Activated CD4-positive, alpha-beta T cell treated with anti-CD3 and anti-CD28 coated beads for 1 hour (primary cell): ENCODE data around the gene NEB.
"Not testable (repeated sequence)": the region's sequence is repeated elsewhere in the genome, so short reads cannot be mapped to it uniquely, and the experiment has no call there.

Experiments
- DNase-seq: peaks from one replicate; pipeline ENCODE4 v3.0.0-alpha.2; 2020

The NEB gene

DNA sequence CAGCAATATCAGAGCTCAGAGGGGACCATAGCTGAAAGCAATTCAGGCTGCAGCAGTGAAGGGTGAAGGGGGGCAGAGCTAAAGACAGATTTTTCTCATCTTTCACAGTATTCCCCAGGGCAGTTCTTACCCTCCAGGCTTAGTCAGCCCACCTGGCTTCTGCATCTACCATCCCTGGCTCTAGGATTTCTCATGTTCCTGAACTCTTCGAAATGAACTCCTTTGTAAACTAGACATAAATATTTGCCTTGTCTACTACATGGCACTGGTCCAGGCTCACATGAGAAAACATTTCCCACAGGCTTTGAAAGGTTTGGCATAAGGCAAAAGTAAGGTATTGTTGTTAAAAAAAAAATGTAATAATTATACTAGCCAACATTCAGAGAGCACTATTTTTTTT lies 23.6 kb upstream of the NEB start:
- no peak for DNase-seq

DNA sequence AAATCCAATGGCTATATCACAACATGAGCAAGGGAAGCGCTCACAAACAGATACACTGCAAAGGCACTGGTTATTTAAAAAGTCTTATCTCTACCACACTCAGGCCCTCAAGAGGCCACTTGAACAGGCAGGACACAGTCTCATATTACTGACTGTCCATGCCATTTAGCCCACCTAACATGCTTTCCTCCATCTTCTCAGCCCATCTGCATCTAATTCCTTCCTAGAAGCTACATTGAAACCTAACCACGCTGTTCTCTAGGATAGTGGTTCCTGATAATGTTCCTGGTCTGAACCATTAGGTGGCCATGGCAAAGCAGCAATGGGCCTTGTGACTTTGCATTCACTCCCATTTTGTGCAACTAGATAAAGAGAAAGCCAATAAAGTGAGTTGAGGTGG lies 22.5 kb upstream of the NEB start:
- DNase-seq = no peak

DNA sequence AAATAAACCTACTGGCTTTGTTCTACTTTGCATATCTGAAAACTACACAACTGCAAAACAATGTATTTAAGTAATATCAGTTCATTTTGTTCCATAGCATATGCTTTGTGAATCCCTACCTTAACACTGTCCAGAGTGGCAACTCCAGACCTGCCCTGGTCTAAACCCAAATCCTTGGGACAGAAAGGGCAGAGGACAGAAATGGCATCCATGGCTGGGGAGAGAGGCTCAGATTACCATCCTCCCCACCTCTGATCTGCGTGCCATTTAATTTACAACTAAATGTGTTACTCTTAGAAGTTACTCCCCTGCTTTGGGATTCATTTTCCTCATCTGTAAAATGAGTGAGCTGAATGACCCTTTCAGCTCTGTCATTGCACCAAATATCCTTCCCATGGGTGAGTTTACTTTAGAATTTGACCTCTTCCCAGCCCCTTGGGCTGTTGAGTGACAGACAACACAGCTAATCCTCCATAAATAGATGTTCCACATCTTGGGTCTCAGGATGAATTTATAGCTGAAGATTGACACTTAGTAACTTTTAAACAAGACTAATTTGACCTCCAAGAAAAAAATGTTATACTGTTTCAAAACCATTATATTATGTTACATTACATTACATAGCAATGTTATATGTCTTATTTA lies 20.1 kb upstream of the NEB start:
- DNase-seq = no peak

DNA sequence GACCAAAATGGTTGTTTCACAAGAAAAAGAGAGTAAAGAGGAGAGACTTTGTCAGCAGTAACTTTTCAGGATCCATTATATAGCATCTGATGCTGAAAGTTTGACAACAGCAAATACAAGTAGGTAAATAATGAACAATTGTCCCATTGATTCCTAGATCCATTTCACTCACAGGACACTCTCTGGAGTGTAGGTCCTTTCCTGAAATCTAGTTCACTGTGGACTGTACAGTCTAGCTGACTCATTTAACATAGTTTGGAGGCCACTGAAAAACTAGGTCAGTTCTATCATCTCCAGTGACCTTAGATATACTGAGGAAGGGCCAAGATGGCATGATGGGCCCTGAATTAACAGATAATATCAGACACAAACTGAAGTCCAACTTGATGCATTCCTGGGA lies 19.3 kb upstream of the NEB start:
- DNase-seq = no peak

DNA sequence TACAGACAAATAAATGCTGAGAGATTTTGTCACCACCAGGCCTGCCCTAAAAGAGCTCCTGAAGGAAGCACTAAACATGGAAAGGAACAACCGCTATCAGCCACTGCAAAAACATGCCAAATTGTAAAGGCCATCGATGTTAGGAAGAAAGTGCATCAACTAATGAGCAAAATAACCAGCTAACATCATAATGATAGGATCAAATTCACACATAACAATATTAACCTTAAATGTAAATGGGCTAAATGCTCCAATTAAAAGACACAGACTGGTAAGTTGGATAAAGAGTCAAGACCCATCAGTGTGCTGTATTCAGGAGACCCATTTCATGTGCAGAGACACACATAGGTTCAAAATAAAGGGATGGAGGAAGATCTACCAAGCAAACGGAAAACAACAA lies 11.0 kb upstream of the NEB start:
- DNase-seq = not testable (repeated sequence)

DNA sequence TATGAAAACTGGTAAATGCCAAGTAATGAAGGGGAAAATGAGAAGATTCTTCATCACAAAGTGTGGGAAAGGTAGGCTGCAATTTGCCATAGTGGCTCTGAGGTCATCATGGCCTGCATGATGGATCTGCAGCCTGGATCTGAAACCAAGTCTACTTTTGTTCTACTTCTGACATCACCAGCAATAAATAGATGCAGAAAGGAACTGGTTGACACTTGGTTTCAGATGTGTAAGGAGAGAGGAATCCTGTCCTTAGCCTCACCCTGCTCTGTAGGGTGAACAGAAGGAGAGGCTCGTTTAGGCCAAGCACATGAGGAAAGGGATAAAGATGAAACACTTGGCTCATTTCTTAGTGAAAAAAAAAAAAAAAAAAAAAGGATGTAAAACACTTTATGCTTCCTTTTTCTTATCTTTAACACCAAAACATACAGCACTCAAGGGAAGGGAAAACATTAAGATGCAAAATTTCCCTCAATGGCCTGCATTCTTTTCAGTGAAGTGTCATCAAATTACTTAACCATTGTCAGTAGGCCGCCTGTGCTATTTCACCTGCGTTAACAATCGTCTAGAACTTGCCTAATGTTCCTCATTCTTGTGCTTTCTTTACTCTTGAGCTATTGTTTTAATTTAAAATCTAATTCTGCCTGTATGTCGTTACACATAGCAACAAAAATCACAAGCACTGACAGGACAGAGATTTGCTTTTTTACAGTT lies 3.9 kb downstream of the NEB start:
- no peak for DNase-seq

DNA sequence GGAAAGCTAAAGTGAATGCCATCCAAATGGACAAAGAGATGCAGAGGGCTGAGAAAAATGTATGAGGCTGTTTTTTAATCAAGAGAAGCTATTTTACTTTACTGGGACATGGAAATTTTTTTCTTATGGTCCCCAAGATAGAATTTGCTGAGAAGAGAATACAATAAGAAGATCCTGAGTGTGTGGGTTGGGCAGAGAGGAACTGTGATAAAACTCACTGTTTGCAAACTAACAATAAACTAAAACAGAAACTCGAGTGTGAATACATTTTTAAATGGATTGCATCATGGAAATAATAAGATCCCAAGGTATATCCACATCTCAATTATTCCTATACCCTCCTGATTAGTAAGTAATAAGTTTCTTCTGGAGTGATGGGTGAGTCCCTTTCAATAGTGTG lies 4.4 kb downstream of the NEB start:
- no peak for DNase-seq

DNA sequence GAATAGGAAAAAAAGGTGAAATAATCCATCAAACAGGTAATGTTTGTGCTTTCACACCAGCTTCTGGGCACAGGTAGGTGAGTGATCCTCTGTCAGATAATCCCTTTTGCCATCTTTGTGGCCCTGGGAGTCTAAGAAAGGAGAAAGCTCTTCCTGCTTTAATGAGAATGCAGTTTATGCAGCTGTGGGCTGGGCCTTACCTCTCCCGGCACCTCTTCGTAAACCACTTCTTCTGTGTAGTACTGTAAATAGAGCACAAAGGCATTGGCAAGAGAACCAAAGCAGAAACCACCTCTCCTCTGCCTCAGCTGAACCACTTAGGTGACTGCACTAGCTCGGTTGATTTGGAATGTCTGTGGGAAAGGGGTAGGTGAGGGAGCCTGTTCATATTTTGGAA lies 4.9 kb downstream of the NEB start:
- no peak for DNase-seq

DNA sequence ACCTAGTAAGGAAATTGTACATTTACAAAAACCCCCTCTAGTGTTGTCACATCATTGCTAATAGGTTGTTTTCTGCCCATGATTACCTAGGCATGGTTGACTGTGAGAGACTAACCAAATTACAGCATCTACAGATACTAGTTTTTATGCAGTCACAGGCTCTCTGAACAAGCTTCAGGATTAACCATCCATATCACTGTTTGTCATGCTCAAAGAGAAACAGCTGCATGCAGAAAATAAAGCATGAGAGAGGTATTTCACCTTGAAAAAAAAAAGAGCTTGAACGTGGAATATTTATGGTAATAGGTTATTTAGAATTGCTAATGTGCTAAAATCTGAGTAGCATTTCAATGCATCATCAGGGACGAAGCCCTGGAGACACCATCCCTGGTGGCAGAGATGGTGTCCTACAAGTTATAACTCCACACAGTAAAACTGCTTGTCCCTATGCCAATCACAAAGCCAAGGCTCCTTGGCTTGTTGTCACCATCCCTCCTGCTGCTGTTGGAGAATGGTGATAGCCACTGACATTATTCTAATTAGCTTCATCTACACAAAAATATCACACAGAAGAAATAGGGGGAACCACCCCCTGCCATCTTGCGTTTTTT lies 5.4 kb downstream of the NEB start:
- DNase-seq = no peak

DNA sequence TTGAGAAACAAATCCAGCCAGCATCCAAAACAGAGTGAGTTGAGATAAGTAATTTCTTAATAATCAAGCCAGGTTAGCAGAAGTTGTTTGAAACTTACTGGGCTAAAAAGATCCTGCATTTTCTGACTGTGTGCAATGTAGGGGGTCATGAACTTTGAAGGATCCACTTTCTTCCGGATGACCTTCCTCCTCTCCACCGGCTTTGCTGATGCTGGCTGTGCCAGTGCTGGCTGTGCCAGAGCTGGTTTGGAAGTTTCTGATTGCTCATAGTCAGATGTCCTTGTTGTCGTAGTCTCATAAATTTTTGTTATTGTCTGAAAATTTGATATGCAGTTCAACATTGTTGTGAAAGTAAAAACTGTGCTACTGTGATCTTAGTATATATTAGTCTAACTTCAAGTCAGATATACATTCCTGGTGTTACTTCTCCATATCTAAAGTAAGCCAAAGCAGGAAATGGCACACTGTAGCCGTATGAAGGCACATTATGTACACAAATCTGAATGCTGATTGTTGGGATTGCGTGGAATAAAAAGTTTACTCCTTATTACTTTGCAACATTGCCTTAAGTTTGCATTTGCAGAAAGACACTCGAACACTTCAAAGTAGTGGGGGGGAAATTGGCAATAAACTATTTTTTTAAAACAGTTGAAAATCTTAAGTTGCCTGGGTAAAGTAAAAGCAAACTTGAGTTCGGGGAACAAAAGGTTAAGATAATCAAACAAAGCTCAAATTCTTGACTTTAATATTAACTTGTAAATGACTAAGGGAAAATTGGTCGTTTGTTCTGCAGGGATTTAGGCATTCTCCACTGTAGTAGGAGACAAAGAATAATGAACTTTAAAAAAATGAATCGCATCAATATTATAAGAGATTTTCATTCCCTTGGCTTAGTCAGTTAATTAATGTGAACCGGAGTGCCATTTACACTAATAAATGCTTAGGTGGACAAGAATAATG lies 6.4 kb downstream of the NEB start:
- DNase-seq = no peak

DNA sequence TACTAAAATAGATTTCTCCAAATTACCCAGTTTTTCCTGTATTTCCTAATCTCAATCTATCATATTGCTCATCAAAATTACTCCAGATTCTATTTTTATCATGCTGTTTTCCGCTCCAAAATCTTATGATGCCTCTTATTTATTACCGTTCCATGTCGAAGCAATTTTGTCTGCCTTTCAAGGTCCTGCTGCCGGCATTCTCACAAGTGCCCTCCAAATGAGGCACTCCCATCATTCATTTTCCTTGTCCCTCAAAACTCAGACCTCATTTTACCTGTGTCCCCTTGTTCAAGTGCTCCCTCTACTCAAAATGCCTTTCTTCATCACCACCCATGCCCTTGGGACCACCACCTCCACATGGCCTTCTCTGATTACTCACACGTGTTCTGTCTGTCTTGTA lies 13.1 kb downstream of the NEB start:
- DNase-seq = no peak

DNA sequence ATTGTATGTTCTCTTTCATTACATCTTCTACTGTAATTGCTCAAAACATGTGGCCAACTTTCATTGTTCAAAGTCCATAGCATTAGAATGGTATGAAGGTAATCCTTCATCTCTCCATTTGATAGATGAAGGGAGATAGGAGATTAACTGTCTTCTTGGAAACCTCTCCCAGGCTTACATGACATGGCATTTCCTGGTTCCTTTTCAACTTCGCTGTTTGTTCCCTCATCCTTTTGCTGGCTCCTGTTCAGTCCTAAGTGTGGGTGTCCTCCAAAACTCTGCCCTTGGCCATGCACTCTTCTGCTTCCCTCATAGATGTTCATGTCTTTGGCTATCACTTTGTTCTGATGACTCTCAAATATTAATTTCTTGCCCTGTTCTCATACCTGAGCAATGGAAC lies 13.8 kb downstream of the NEB start:
- no peak for DNase-seq

DNA sequence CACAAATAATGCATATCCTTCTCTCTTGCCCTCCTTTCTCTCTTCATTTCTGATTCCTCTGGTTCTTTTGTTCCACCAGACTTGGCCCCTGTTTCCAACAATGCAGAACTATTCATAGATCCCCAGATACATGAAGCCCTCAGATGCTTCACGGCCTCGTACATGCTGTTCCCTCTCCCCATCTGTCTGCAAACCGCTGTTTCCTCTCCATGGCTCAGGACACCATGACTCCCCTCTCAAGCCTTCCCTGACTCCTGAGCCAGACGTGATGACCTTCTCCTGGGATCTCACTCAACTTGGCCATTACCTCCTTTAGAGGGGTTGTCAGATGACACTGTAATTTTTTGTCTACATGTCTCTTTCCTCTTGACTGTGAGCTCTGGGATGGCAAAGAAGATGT lies 15.5 kb downstream of the NEB start:
- DNase-seq = no peak

DNA sequence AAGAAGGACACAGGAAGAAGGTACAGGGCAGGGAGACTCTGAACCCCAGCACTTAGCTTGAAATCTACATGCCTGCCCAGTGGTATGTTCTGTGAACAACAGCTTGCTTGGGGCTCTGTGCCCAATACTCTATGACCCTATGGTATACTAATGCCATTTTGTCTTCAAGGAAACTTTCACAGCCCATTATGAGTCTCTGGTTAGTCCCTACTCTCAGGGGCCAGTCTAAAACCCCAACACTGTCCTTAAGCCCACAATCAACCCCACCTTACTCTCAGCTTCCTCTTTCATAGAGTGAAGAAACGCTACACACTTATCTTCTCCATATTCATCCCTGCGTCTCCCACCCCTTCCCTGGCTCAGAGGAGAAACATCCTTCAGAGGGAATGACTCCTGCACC lies 16.0 kb downstream of the NEB start:
- no peak for DNase-seq

DNA sequence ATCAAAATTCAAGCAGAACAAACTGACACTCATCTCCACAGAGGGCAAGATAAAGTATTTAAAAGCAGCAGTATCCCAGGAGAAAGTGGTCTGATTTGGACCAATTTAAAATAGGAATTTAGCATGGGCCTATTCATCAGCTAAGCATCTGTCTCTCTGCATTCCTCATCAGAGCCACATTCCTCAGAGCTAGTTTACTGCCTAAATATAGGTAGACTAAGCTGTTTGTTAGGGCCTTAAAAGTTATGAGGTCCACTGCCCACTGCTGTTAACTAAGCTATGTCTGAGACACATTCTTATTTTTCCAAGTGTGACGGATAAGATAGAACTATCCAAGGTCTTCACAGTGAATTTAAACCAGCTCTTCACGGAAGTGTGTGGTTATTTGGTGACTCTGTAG lies 17.6 kb downstream of the NEB start:
- DNase-seq = no peak

DNA sequence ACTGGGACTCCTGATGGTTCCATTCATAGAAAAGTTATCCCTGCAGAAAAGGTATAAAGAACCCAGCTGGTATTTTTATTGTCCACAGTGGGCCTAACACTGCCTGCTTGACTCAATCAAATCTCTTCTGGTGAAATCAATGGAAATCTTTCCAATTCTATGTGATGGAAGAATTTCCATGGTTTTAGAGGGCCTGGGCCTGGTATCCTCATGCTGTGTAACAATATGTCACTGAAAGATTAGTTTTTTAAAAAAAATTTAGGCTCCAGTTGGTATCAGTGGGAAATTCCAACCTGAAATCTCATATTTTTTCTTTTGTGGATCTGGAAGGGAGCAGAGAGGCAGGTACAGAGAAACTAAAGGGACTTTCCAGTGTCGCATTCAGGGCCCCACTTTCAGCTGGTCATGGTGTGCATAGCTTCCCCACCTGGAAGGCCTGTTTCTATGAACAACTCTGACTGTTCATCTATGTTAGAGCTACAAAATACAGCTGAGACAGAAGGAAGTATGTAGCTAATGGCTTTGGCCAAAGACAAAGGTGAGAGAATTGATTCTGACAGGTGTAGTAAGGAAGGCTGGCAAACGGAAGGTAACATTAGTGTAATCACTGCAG lies 20.9 kb downstream of the NEB start:
- no peak for DNase-seq

DNA sequence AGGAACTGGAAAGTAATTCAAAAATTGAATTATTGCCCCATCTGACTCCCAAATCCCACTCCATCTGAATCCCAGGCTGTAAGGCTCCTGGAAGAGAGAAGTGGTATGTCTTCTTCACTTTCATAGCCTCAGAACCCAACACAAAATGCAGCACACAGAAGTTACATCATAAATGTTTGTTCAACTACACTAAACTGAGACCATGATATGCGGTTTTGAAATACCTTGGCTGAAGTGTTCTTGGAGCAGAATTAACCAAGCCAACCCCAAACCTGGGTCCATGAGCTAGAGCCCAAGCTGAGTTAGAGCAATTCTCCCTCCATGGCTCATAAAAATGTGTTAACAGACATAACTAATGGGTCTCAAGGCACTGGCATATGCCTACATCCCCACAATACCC lies 23.3 kb downstream of the NEB start:
- no peak for DNase-seq

DNA sequence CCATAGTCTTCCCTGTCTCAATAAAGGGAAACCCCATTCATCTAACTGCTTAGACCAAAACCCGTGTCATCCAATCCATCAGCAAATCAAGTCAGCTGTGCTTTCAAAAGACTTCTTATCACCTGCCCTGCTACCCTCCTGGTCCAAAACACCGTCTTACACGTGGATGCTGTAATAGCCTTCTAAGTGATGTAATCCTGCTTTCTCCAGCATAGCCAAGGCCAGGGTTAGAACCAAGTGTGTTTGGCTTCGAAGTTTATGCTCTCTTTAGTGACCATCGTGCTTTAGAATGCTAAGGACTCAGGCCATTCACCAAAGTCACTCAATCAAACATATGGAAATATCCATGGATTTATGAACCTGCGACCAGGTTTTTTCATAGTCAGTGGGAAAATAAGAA lies 25.5 kb downstream of the NEB start:
- DNase-seq = no peak

DNA sequence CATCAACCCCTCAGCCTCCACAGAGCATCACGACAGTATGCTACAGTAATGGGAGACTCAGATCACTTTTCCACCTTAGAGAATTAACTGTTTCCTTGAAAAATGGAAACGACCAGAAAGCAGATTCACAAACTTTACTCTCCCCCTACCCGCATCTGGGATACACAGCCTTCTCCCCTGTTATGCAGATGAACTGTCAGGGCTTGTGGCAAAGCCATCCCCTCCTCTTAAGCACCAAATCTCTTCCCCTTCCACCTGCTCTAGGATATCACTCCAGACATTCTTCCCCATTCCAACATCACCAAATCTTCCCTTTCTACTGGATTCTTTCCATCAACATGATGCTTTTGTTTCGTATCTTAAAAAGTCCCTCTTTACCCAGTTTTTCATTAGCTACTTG lies 26.4 kb downstream of the NEB start:
- DNase-seq = no peak

DNA sequence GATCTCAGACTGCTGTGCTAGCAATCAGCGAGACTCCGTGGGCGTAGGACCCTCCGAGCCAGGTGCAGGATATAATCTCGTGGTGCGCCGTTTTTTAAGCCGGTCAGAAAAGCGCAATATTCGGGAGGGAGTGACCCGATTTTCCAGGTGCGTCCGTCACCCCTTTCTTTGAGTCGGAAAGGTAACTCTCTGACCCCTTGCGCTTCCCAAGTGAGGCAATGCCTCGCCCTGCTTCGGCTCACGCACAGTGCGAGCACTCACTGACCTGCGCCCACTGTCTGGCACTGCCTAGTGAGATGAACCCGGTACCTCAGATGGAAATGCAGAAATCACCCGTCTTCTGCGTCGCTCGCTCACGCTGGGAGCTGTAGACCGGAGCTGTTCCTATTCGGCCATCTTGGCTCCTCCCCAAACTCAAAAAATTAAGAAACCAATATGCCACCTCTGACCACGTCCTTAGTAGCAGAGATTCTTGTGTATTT lies 29.8 kb downstream of the NEB start:
- DNase-seq = not testable (repeated sequence)

DNA sequence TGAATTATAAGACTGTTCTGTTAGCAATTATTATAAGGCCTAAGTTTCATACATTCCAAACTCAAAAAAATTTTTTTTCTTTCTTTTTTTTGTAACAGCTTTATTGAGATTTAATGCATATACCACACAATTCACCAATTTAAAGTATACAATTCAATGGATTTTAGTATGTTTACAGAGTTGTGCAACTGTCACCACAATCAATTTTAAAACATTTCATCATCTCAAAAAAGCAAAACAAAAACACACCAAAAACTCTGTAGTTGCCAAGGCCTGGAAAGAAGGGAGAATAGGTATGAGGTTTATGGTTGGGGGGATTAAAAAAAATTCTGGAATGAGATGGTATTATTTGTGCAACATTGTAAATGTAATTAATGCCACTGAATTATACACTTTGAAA lies 36.1 kb downstream of the NEB start:
- DNase-seq = not testable (repeated sequence)

DNA sequence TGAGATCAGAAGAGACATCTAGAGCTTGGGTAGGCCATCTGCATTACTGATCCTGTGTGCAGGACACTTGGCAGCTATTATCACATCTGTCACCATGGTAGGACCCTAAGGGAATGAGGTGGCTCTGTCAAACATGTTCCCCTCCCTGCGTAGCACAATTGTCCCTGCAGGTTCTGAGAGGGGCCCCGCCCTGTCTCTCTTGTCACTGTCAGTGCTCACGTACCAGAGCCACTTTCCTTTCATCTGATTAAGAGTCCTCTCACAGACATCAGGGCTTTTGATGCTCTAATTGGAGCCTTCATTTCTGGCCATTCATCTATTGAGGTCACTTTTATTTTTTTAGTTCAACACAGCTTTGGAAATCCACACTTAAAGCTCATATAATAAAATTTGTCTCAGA lies 38.5 kb downstream of the NEB start:
- DNase-seq = no peak

DNA sequence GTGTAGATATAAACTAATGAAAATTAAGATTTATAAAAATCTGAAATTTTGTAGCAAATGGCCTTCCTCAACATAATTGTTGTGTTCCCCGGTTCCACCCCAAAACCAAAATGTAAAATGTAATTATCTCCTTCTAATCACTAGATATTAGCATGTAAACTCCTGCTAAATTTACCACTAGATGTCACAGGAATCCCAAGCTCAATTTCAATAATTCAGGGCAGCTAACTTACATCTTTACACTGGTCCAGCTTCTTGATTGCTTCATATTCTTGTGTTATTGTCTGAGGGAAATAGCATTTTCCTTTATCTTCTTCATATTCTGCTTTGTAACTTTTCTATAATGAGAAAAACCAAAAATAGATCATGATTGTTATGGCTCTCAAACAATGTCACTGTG lies 42.6 kb downstream of the NEB start:
- DNase-seq = no peak
